ENCODE measurements around the gene UCHL1.
"Not testable (repeated sequence)": the region's sequence is repeated elsewhere in the genome, so short reads cannot be mapped to it uniquely, and the experiment has no call there.

The UCHL1 gene

GRCh38 chr4:41287852-41288251 lies 31.1 kb downstream of the UCHL1 start:
- no peak for DNase-seq (ENCODE audit: extremely low read depth in 1 of 2, low read depth in 1 of 2)

DNA sequence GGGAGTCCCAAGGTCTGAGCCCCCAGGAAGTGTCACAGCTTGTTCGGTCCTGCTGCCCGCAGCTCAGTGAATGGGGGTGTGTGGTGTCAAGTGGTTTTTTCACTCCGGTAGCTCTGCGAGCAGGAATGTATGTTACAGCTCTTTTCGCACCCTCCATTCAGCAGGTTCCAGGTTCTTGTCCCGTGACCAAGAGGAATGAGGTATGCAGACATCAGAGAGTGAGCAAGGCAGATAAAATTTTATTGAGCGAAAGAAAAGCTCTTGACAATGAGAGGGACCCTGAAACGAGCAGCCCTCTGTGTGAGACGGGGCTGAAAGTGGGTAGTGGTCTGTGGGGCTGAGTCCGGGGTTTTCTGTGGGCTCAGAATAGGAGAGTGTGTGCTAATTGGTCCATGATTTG lies 31.5 kb downstream of the UCHL1 start:
- DNase-seq (ENCODE audit: extremely low read depth in 1 of 2, low read depth in 1 of 2) = no peak

- DNase-seq (ENCODE audit: extremely low read depth in 1 of 2, low read depth in 1 of 2) = no peak
These were observed 33.8 kb downstream of the UCHL1 start for GRCh38 chr4:41290479-41290878.

- no peak for DNase-seq (ENCODE audit: extremely low read depth in 1 of 2, low read depth in 1 of 2)
These were observed 37.8 kb downstream of the UCHL1 start for GRCh38 chr4:41294445-41295062.

- no peak for DNase-seq (ENCODE audit: extremely low read depth in 1 of 2, low read depth in 1 of 2)
These were observed 40.3 kb downstream of the UCHL1 start for GRCh38 chr4:41296995-41297394.

- no peak for DNase-seq (ENCODE audit: extremely low read depth in 1 of 2, low read depth in 1 of 2)
These were observed 41.1 kb downstream of the UCHL1 start for GRCh38 chr4:41297832-41298231.

DNA sequence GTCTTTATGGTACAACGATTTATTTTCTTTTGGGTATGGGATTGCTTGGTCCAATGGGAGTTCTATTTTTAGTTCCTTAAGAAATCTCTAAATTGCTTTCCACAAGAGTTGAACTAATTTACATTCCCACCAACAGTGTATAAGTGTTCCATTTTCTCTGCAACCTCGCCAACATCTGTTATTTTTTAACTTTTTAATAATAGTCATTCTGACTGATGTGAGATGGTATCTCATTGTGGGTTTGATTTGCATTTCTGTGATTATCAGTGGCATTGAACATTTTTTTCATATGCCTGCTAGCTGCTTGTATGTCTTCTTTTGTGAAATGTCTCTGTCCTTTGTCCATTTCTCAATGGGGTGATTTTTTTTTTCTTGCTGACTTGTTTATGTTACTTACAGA lies 42.8 kb downstream of the UCHL1 start:
- DNase-seq (ENCODE audit: extremely low read depth in 1 of 2, low read depth in 1 of 2) = no peak

DNA sequence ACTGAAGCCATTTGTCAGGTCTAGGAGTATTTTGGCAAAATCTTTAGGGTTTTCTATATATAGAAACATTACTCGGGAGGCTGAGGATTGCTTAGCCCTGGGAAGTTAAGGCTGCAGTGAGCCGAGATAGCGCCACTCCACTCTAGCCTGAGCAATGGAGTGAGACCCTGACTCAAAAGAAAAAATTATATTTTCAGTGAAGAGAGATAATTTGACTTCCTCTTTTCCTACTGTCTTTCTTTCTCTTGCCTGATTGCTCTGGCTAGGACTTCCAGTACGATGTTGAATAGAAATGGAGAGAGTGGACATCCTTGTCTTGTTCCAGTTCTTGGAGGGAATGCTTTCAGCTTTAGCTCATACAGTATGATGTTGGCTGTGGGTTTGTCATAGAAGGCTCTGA lies 44.4 kb downstream of the UCHL1 start:
- DNase-seq (ENCODE audit: extremely low read depth in 1 of 2, low read depth in 1 of 2) = no peak

DNA sequence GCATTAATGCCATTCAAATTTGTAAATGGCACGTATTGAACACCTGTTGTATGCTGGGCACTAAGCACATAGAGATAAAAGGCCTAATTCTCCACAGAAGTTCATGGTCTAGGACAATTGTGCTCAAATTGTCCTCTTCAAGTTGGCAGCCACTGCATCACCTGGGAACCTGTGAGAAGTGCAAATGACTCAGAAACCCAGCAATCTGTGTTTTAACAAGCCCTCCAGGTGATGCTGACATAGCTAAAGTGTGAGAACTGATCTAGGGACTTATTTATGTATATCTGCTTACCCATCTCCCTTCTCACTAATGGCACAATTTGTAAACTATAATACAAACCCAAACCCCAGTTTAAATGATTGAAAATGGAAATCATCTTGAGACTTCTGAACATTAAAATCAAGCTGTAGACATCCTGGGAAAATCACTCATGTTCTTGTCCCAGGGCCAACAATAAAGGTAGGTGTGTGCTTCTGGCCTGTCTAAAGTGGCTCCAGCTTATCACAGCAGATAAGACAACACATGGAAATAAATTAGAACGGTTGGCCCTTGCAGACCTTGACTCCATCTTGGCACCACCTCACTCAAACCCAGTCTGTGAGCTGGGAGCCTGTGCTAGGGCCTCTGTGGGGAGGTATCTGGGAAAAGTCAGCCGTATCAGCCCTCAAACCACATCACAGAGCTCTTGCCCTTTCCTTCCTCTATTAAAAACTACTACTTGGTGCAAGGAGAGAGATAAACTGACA lies 46.8 kb downstream of the UCHL1 start:
- no peak for DNase-seq (ENCODE audit: extremely low read depth in 1 of 2, low read depth in 1 of 2)

DNA sequence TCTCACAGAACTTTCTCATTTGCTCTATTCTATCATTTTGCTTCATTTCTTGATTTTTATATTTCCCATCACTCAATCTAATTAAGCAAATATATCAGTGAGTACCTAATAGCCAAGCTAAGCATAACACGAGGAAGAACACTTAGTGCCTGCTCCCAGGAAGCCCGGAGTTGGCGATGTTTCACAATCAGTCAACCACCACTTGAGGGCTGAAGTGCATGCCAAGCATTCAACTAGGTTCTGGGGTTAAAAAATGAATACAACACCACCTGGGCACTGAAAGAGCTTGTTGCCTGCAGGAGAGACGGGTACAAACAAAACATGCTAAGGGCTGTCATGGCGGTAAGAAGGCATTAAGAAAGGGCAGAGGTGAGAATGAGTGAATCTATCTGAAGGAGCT lies 47.5 kb downstream of the UCHL1 start:
- no peak for DNase-seq (ENCODE audit: extremely low read depth in 1 of 2, low read depth in 1 of 2)

- no peak for DNase-seq (ENCODE audit: extremely low read depth in 1 of 2, low read depth in 1 of 2)
These were observed 48.7 kb downstream of the UCHL1 start for GRCh38 chr4:41305476-41305875.

DNA sequence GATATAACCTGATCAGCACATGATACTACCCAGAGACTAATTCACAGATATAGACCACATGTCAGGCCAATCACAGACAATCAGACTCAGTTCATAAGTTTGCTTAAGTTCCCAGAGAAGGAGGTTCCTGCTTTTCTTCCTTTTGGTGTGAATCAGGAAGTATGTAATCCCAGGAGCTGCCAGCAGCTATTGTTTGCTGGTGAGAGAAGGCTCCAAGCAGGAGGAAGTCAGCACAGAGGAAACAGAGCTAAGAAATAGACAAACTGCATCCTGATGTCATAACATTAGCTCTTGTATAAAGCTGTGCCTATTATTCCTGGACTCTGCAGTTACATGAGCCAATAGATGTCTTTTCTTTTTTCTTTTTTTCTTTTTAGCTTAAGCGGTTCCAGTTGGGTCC lies 50.9 kb downstream of the UCHL1 start:
- DNase-seq (ENCODE audit: extremely low read depth in 1 of 2, low read depth in 1 of 2) = no peak

- no peak for DNase-seq (ENCODE audit: extremely low read depth in 1 of 2, low read depth in 1 of 2)
These were observed 51.7 kb downstream of the UCHL1 start for GRCh38 chr4:41308398-41308797.

- not testable (repeated sequence) for DNase-seq (ENCODE audit: extremely low read depth in 1 of 2, low read depth in 1 of 2)
These were observed 58.7 kb downstream of the UCHL1 start for GRCh38 chr4:41315426-41315825.

- DNase-seq (ENCODE audit: extremely low read depth in 1 of 2, low read depth in 1 of 2) = no peak
These were observed 59.1 kb downstream of the UCHL1 start for GRCh38 chr4:41315862-41316261.

Measured in stimulated activated CD8-positive, alpha-beta memory T cell treated with anti-CD3 and anti-CD28 coated beads, Interleukin-7, amount 100 ng/mL, for 48 hours (primary cell).